ENCODE measurements around the gene FOXL1.

FOXL1 gene

DNA sequence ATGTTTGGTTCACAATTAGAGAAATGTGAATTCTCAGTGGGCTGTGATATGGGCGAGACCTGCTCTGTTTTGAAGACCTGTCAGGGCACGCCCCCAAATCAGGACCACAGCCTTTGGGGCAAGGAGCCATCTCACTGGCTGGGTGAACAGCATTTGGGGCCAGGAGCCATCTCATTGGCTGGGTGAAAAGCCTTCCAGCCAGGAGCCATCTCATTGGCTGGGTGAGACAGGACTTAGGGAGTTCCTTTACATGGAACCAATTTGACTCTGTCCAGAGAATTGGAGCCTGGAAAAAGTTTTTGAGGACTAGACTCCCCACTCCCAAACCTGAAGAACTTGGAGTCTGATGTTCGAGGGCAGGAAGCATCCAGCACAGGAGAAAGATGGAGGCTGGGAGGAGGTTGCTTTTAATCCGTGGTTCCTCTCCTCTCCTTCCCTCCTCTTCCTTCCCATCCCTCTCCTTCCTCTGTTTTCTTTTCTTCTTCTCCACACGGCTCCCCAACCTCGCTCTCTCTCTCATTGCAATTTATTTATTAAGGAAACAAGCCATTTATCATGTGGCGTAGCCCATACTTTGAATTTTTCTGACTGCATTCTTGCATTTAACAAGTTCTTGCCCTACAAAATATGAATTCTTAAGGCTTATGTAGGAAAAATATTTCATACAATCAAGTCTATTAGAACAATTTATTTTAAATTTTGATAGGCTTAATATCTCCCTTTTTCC is 19.7 kb downstream of the FOXL1 start:
- Histone ChIP-seq H3K9me3 (ENCODE audit: low read length) (no peaks in the 10 kb centered on the region), H3K27me3 (ENCODE audit: insufficient read depth, low read length) (peaks cover 8% of the 10 kb centered on the region; the same call in 1 of the 2 replicates), H3K4me2 (ENCODE audit: low read length) (no peak overlapping the region), H3K79me2 (ENCODE audit: insufficient read depth, low read length) (no peaks in the 10 kb centered on the region), H3K9ac (ENCODE audit: low read length) (no peak overlapping the region), H3K36me3 (ENCODE audit: insufficient read depth, low read length) (no peaks in the 10 kb centered on the region; the same call in 1 of the 2 replicates), H3K4me3 (ENCODE audit: low read depth, low read length, poor library complexity, severe bottlenecking) (no peak overlapping the region), H2AFZ (ENCODE audit: low read length) (no peak overlapping the region), H3K4me1 (ENCODE audit: insufficient read depth, low read length, severe bottlenecking) (no peaks in the 10 kb centered on the region), H3F3A (ENCODE audit: insufficient read depth, low read length) (no peaks in the 10 kb centered on the region), H3K27ac (ENCODE audit: low read depth, low read length, poor library complexity, severe bottlenecking) (no peak overlapping the region), H3K9me2 (ENCODE audit: low read depth, low read length) (no peaks in the 10 kb centered on the region), H4K20me1 (ENCODE audit: insufficient read depth, low read length) (no peaks in the 10 kb centered on the region)
- TF ChIP-seq, protein P1, sequence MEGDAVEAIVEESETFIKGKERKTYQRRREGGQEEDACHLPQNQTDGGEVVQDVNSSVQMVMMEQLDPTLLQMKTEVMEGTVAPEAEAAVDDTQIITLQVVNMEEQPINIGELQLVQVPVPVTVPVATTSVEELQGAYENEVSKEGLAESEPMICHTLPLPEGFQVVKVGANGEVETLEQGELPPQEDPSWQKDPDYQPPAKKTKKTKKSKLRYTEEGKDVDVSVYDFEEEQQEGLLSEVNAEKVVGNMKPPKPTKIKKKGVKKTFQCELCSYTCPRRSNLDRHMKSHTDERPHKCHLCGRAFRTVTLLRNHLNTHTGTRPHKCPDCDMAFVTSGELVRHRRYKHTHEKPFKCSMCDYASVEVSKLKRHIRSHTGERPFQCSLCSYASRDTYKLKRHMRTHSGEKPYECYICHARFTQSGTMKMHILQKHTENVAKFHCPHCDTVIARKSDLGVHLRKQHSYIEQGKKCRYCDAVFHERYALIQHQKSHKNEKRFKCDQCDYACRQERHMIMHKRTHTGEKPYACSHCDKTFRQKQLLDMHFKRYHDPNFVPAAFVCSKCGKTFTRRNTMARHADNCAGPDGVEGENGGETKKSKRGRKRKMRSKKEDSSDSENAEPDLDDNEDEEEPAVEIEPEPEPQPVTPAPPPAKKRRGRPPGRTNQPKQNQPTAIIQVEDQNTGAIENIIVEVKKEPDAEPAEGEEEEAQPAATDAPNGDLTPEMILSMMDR (IDR thresholded peaks at IDR 0.05; ENCODE audit: low read length), result no peak
- TF ChIP-seq EZH2 (IDR thresholded peaks at IDR 0.05; ENCODE audit: borderline replicate concordance, low read length), result no peak

DNA sequence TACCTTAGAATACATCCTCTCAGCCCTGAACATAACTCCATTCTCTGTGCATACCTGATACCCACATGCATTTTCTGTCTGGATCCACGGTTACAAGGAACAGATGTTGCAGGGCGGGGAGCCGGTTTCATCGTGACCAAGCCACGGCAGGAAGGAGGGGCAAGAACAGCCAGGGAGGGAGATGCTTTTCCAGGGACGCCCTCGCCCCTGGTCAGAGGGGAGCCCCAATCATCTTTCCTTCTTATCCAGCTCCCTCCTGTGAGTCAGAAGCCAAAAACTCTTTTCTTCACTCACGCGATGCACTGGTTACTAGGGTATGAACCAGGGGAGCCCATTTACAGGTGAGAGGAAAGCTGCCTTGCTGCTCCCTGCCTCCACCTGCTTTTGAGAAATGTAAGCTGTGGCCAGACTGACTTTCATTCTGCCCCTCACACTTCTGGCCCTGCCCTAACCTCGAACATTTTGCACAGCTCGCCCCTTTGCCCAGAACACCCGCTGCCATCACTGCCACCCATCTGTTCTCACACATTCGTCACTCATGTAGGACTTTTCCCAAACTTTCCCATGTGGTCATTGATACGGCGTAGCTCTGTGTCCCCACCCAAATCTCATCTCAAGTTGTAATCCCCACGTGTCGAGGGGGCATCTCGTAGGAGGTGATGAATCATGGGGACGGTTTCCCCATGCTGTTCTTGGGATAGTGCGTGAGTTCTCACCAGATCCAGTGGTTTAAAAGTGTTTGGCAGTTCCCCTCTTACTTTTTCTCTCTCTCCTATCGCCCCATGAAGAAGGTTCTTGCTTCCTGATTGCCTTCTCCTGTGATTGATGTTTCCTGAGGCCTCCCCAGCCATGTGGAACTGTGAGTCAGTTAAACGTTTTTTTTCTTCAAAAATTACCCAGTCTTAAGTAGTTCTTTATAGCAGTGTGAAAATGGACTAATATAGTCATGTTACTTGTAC is 20.5 kb downstream of the FOXL1 start:
- Histone ChIP-seq H4K20me1 (ENCODE audit: insufficient read depth, low read length) (no peaks in the 10 kb centered on the region), H3F3A (ENCODE audit: insufficient read depth, low read length) (no peaks in the 10 kb centered on the region), H3K4me2 (ENCODE audit: low read length) (no peak overlapping the region), H3K27me3 (ENCODE audit: insufficient read depth, low read length) (peaks cover 6% of the 10 kb centered on the region; the same call in 1 of the 2 replicates), H3K79me2 (ENCODE audit: insufficient read depth, low read length) (no peaks in the 10 kb centered on the region), H3K9me3 (ENCODE audit: low read length) (no peaks in the 10 kb centered on the region), H3K9ac (ENCODE audit: low read length) (no peak overlapping the region), H3K36me3 (ENCODE audit: insufficient read depth, low read length) (peaks cover under 1% of the 10 kb centered on the region; the same call in 1 of the 2 replicates), H3K4me3 (ENCODE audit: low read depth, low read length, poor library complexity, severe bottlenecking) (no peak overlapping the region), H2AFZ (ENCODE audit: low read length) (no peak overlapping the region), H3K27ac (ENCODE audit: low read depth, low read length, poor library complexity, severe bottlenecking) (no peak overlapping the region), H3K4me1 (ENCODE audit: insufficient read depth, low read length, severe bottlenecking) (no peaks in the 10 kb centered on the region), H3K9me2 (ENCODE audit: low read depth, low read length) (no peaks in the 10 kb centered on the region)
- TF ChIP-seq, protein P1 (IDR thresholded peaks at IDR 0.05; ENCODE audit: low read length), result no peak
- TF ChIP-seq EZH2 (IDR thresholded peaks at IDR 0.05; ENCODE audit: borderline replicate concordance, low read length), result no peak

DNA sequence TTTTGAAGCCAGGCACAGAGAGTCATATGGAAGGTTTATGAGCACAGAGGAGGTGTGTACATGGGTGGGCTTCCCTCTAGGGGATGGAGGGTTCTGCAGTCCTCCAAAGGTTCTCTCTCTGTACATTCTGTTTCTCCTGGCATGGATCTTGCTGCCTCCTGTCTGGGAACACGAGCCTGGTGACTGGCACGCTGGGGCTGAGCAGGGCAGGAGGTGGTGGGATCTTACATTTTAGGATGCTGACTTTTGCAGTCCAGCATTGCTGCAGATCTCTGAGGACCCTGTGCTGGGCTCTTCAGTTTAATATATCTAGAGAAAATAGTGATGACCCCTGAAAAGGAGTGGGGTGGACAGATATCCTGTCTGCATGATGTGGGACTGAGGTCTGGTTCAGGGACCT is 23.0 kb downstream of the FOXL1 start:
- TF ChIP-seq EZH2 (IDR thresholded peaks at IDR 0.05; ENCODE audit: borderline replicate concordance, low read length), result no peak
- TF ChIP-seq, protein P1 (IDR thresholded peaks at IDR 0.05; ENCODE audit: low read length), result no peak
- no peaks in the 10 kb centered on the region for H4K20me1 ChIP-seq (ENCODE audit: insufficient read depth, low read length)

More for the DNA sequence above, 23.0 kb downstream of the FOXL1 start:
- no peaks in the 10 kb centered on the region for H3K9me3 ChIP-seq (ENCODE audit: low read length)
- H3K36me3 ChIP-seq (ENCODE audit: insufficient read depth, low read length), result peaks cover 9% of the 10 kb centered on the region; the same call in 1 of the 2 replicates
- no peak overlapping the region for H3K27ac ChIP-seq (ENCODE audit: low read depth, low read length, poor library complexity, severe bottlenecking)
- H3K79me2 ChIP-seq (ENCODE audit: insufficient read depth, low read length), result no peaks in the 10 kb centered on the region
- no peak overlapping the region for H3K9ac ChIP-seq (ENCODE audit: low read length)
- no peak overlapping the region for H3K4me3 ChIP-seq (ENCODE audit: low read depth, low read length, poor library complexity, severe bottlenecking)
- no peaks in the 10 kb centered on the region for H3K4me1 ChIP-seq (ENCODE audit: insufficient read depth, low read length, severe bottlenecking)
- H2AFZ ChIP-seq (ENCODE audit: low read length), result no peak overlapping the region
- H3K9me2 ChIP-seq (ENCODE audit: low read depth, low read length), result no peaks in the 10 kb centered on the region
- H3K27me3 ChIP-seq (ENCODE audit: insufficient read depth, low read length), result peaks cover 3% of the 10 kb centered on the region; the same call in 1 of the 2 replicates
- H3K4me2 ChIP-seq (ENCODE audit: low read length), result no peak overlapping the region
- H3F3A ChIP-seq (ENCODE audit: insufficient read depth, low read length), result no peaks in the 10 kb centered on the region
